ENCODE data around the gene PPP1R17.

PPP1R17 gene

GRCh38 chr7:31679574-31680305 lies 7.3 kb upstream of the PPP1R17 start:
- no peak overlapping the region for H3K4me3 ChIP-seq (replicated peaks; ENCODE audit: low read depth, low read length)
- TF ChIP-seq, protein P1, sequence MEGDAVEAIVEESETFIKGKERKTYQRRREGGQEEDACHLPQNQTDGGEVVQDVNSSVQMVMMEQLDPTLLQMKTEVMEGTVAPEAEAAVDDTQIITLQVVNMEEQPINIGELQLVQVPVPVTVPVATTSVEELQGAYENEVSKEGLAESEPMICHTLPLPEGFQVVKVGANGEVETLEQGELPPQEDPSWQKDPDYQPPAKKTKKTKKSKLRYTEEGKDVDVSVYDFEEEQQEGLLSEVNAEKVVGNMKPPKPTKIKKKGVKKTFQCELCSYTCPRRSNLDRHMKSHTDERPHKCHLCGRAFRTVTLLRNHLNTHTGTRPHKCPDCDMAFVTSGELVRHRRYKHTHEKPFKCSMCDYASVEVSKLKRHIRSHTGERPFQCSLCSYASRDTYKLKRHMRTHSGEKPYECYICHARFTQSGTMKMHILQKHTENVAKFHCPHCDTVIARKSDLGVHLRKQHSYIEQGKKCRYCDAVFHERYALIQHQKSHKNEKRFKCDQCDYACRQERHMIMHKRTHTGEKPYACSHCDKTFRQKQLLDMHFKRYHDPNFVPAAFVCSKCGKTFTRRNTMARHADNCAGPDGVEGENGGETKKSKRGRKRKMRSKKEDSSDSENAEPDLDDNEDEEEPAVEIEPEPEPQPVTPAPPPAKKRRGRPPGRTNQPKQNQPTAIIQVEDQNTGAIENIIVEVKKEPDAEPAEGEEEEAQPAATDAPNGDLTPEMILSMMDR (IDR thresholded peaks at IDR 0.05; ENCODE audit: low read depth, low read length, missing control alignments), result no peak
- no peak for DNase-seq (ENCODE audit: extremely low read depth, low read depth)

DNA sequence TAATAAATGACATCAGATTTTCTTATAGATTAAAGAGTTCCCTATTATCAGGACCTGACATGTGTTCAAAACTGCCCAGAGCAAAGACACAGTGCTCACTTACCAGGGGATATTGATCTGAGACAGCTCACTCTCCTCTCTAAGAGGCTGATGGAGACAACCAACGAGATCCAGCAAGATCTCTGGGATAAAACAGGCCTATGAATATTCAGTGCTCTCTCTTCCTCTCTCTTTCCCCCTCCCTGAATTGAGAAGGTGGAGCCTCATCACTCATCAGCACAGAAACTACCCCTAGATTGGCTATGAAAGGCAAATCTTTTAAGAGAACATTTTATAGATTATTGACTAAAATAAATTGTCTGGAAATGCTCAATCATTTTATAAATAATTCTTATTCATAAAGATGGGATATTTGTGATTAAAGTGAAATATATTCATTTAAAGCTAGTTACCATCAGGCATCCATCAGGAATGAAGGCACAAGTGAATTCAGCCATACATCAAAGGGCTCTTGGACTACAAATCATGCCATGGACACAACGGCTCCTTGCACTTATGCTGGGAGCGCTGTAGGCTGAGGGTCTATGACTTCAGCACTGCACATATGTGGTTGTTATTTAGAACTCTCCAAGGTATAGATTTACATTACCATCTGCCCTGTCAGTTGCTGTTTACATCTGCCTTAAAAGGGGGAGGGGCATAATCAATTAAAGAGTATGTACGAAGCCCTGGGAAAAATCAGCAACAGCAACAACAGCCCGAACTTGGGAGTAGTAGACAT lies 3.4 kb upstream of the PPP1R17 start:
- H3K4me3 ChIP-seq (replicated peaks; ENCODE audit: low read depth, low read length), result no peak overlapping the region
- TF ChIP-seq, protein P1 (IDR thresholded peaks at IDR 0.05; ENCODE audit: low read depth, low read length, missing control alignments), result no peak
- DNase-seq (ENCODE audit: extremely low read depth, low read depth), result no peak

DNA sequence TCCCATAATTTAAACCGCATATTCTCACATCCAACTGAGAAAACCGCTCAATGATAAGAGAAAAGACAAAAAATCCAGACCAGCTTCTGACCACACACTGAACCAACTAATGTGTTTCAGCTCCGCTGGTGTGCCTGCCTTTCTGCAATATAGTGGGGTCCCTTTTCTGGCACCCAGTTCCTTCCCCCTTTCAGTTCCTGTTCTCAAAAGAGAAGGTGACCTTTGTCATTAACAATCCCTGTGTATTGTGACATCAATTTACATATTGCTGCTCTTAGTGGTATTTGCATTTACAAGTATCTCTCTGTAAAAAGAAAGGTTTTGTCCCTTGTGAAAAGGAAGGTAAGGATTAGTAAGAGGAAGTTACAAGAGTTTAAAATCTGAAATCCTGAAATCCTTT lies 1.4 kb downstream of the PPP1R17 start:
- no peak overlapping the region for H3K4me3 ChIP-seq (replicated peaks; ENCODE audit: low read depth, low read length)
- TF ChIP-seq, protein P1 (IDR thresholded peaks at IDR 0.05; ENCODE audit: low read depth, low read length, missing control alignments), result no peak
- DNase-seq (ENCODE audit: extremely low read depth, low read depth), result no peak

DNA sequence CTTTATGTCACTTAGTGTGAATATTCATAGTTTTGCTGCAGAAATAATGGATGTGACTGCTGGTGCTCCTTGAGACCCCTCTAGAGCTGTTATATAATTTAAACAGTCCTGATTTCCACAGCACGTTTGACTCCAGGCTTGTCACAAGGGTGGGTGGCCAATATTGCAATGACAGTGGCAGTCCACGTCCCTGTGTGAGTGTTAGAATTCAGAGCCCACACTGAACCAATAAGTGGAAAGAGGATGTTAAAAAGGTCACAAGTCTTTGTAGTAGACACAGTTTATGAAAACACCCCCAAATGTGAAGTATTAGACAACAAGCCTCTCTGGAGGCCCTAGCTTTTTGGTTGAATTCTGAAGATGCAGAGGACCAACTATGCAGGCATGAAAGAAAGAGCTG lies 2.0 kb downstream of the PPP1R17 start:
- DNase-seq (ENCODE audit: extremely low read depth, low read depth), result no peak
- no peak overlapping the region for H3K4me3 ChIP-seq (replicated peaks; ENCODE audit: low read depth, low read length)
- TF ChIP-seq, protein P1 (IDR thresholded peaks at IDR 0.05; ENCODE audit: low read depth, low read length, missing control alignments), result no peak

GRCh38 chr7:31690935-31691334 lies 3.9 kb downstream of the PPP1R17 start:
- DNase-seq (ENCODE audit: extremely low read depth, low read depth), result no peak
- no peak overlapping the region for H3K4me3 ChIP-seq (replicated peaks; ENCODE audit: low read depth, low read length)
- TF ChIP-seq, protein P1 (IDR thresholded peaks at IDR 0.05; ENCODE audit: low read depth, low read length, missing control alignments), result no peak

GRCh38 chr7:31692451-31692850 lies 5.4 kb downstream of the PPP1R17 start:
- TF ChIP-seq, protein P1 (IDR thresholded peaks at IDR 0.05; ENCODE audit: low read depth, low read length, missing control alignments), result no peak
- no peak overlapping the region for H3K4me3 ChIP-seq (replicated peaks; ENCODE audit: low read depth, low read length)
- DNase-seq (ENCODE audit: extremely low read depth, low read depth), result no peak

Data from HFF-Myc (cell line).